GM19324 (cell line): Measurements from ENCODE around the gene TMEM39B.
"Not testable (repeated sequence)": the region's sequence is repeated elsewhere in the genome, so short reads cannot be mapped to it uniquely, and the experiment has no call there.

ENCODE experiments used
- ATAC-seq: cut with Tn5 transposase; IDR thresholded peaks from one replicate; pipeline ENCODE4 v1.9.1; 2021; ENCODE audit warnings: mild to moderate bottlenecking, moderate library complexity; ENCODE audit not compliant: unreplicated experiment, low FRiP score

The TMEM39B gene

DNA sequence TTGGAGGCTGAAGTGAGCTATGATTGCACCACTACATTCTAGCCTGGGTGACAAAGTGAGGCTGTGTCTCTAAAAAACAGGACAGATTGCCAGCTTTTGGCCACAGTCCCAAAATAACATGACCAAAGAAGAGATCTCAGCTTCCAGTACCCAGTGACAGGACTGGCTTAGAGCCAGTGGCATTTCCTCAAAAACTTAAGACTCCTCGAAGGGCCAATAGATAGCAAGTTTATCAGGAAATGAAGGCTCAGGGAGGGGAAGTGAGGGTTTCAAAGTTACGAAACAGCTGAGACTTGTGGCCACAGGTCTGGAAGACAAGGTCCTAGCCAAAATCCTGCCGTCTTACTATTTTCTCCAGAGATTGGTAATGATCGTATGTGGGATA lies 6.3 kb upstream of the TMEM39B start:
- no peak for ATAC-seq

DNA sequence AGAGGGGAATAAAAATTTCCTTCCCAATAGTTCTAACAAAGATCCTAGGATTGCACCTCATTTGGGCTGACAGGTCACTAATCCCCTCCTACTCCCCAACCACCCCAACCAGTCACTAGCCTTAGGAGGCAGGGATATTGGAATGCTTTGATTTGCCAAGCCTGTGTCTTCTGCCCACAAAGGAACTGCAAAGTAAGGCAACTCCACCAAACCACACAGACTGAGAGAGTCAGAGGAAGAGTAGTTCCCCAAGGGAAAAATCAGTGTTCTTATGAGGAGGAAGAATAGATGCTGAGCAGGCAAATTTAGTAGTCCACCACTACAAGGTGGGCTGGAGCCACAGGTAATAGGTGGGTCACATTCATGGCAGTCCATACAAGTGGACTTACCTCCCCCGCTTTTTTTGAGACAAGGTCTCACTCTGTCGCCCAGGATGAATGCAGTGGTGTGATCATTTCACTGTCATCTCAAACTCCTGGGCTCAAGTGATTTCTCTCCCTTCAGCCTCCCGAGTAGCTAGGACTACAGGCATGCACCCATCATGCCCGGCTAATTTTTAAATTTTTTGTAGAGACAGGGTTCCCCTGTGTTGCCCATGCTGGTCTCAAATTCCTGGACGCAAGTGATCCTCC lies 3.7 kb upstream of the TMEM39B start:
- no peak for ATAC-seq

DNA sequence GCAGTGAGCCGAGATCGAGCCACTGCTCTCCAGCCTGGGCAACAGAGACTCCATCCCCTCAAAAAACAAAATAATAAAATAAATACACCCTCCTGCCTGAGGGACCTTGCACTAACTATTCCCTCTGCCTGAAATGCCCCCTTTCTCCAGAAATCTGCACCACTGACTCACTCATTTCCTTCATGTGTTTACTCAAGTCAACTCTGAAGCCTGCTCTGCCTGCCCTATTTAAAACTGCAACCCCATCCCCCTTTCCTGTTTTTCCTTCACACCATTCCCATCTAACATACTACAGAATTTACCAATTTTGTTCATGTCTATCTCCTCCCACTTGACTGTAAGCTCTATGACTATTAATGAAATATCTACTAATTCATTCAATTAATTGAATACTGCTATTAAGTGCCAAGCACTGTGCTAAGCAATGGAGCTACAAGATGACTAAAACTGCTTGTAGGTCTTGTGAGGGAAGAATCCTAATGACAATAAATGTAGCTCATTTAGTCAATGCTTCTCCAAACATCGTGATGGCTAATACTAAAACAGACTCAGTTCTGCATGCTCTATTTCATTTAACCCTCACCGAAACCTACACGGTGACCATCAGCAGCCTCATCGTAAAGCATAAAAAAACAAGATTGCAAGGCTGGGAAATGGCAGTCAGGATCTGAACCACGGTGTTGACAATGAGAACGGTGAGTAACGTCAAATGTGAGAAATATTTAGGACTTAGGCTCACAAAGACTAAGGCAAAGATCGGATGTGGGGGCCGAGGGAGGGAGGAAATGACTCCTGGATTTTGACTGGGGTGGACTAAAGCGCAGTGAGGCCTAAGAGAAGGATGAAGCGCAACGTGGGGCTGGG lies 749 bp upstream of the TMEM39B start:
- ATAC-seq: no peak

DNA sequence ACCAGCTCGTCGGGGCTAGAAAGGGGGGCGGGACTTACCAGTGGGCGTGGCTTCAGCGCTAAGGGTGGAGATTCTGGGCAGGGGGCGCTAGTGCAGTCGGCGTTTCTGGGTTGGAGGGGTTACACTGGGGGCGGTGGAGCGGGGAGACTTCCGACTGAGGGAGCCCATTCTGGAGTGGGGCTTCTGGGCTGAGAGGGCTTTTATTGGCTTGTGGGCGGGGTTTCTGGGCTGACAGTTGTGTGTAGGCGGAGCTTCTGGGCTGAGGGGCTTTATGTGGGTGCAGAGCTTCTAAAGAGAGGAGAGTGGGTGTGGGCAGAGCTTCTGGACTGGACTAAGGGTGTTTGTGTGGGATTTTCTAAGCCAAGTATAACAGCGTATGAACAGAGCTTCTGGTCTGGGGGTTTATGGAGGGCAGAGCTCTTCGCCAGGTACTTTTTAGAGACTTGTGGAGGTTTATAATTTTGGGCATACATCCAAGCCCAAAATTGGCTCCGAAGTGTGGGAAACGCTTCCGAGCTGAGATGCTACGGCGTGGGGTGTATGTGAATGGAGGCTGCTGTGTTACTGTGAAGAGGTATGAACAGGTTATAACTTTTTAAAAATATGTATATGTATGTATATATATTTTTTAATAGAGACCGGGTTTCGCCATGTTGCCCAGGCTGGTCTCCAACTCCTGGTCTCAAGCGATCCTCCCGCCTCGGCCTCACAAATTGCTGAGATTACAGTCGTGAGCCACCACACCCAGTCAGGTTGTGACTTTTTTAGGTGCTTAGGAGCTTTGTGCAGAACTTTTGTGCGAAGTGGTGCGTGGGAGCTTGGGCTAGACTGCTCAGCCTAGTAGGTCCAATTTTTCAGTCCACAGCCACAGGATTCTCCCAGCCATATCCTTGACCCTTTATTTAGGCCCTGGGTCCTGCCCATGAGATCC lies 825 bp downstream of the TMEM39B start:
- ATAC-seq: no peak

DNA sequence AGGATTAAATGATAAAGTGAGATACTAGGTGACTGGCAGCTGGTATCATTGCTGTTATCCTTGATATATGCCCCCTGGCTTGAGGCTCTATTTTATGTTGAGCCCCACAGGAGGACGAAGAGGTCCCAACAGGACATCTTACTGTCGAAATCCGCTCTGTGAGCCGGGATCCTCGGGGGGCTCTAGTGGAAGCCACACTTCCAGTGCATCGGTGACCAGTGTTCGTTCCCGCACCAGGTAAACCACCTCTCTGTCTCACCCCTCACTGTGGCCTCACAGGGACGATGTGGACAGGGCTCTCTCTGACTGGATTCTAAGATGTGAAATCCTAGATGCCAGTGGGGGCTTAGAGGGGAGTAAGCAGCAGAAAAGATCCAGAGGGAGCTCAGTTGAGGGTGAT lies 2.1 kb downstream of the TMEM39B start:
- ATAC-seq: no peak

DNA sequence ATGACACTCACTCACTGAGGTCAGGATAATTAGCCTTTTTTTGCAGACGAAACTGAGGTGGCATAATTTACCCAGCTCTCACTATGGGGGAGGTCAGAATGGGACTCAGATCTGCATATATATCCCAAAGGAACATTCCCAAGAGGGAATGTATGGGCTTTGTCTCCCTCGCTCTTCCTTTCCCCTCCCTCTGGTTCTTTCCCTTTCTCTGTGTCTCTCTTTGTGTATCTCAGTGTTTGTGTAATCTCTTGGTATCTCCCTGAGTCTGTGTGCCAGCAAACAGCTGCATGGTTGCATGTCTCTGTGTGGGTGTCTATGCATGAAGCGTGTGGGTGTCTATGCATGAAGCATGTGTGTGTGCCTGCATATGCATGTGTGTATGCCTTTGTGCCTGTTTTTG lies 4.7 kb downstream of the TMEM39B start:
- ATAC-seq: no peak

DNA sequence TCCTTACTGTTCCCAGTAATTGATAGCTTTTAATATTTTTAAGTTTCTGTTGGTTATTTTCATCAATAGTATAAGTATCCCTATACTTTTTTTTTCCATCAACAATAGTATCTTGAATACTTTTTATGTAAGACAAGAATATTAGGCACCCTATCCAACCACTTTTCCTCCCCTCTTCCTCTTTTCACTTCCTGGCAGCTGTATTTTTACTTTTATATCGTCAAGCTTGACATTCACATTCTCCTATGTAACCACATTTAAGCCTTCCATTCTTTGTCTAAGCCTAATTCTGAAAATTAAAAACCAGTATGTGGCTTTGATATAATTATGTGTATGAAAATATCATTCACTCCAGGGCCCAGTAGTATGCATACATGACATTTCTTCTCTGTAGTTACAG lies 9.3 kb downstream of the TMEM39B start:
- ATAC-seq: no peak

DNA sequence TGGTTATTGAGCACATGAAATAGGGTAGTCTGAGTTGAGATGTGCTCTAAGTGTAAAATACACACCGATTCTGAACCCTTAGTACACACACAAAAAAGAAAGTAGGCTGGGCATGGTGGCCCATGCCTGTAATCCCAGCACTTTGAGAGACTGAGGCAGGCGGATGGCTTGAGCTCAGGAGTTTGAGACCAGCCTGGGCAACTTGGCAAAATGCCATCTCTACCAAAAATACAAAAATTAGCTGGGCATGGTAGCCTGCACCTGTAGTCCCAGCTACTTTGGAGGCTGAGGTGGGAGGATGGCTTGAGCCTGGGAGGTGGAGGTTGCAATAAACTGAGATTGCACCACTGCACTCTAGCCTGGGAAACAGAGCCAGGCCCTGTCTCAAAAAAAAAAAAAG lies 13.6 kb downstream of the TMEM39B start:
- ATAC-seq: not testable (repeated sequence)

DNA sequence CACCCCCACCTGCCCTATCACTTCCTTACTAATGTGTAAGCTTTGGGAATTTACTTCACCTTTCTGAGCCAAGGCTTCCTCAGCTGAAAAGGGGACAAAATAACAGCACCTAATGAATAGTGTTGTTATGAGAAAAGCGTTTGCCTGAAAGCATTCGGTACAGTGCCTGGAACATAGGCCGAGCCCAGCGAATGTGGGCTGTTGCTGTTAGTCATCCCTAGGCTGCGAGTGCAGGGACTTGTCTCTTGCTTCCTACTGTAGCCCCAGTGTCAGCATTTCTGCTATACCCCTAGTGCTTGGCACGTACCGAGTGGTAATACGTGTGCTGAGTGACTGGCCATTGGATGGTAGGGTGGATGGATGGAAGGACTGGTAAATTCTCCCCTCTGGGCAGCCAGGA lies 18.4 kb downstream of the TMEM39B start:
- no peak for ATAC-seq

DNA sequence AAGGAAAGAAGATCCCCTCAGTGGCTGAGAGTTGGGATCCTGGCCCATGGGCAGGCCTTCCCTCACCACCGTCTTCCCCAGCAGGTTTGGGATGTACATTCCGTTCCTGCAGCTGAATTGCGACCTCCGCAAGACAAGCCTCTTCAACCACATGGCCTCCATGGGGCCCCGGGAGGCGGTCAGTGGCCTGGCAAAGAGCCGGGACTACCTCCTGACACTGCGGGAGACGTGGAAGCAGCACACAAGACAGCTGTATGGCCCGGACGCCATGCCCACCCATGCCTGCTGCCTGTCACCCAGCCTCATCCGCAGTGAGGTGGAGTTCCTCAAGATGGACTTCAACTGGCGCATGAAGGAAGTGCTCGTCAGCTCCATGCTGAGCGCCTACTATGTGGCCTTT lies 18.9 kb downstream of the TMEM39B start:
- no peak for ATAC-seq

DNA sequence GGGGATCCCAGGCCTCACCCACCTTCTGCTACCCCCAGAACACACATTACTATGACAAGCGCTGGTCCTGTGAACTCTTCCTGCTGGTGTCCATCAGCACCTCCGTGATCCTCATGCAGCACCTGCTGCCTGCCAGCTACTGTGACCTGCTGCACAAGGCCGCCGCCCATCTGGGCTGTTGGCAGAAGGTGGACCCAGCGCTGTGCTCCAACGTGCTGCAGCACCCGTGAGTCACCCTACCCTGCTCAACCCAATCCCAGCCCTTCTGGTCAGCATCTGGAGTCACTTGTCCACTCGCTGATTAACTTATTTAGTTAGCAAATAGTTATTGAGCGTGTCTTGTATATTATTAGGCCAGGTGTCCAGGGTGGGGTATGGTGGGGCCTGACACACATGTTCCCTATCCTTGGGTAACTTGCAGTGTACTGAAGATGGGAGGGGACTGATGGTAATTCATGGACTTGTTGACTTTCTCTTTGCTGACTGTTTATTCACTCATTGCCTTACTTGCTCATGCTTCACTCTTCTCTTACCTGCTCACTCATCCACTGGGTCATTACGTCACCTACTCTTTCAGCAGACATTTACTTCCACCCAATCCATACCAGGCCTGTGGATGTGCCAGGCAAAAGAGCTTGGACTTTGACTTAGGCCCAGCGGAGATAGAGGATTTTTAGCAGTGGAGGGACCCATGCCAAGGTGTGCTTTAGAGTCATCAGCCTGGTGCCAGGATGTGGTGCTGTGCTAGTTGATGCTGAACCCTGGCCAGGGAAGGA lies 22.2 kb downstream of the TMEM39B start:
- ATAC-seq: no peak

DNA sequence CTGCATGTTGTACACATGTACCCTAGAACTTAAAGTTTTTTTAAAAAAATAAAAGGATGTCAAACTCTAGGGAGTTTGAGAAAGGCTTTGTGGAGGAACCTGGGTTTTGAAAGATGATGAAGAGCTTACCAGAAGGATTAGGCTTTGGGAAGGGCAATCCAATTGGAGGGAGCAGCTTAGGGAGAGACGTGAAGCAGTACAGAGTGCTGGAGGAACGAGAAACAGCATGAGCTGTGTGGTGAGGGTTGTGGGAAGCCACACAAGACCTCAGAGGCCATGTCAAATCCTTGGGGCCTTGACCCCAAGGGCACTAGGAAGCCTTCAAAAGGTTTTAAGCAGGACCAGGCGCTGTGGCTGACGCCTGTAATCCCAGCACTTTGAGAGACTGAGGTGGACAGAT lies 26.7 kb downstream of the TMEM39B start:
- ATAC-seq: no peak

DNA sequence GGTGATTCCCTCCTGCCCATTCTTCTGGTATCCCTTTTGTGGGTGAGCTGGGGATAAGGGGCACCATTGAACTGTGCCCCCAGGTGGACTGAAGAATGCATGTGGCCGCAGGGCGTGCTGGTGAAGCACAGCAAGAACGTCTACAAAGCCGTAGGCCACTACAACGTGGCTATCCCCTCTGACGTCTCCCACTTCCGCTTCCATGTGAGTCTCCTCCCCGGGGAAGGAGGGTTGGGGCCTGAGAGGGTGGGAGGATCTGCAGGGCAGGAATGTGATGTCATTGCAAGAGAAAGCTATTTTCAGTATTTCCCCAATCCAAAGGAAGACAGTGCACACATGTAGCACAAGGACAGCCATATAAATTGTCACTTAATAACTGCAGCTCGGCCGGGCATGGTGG lies 27.6 kb downstream of the TMEM39B start:
- ATAC-seq: no peak

DNA sequence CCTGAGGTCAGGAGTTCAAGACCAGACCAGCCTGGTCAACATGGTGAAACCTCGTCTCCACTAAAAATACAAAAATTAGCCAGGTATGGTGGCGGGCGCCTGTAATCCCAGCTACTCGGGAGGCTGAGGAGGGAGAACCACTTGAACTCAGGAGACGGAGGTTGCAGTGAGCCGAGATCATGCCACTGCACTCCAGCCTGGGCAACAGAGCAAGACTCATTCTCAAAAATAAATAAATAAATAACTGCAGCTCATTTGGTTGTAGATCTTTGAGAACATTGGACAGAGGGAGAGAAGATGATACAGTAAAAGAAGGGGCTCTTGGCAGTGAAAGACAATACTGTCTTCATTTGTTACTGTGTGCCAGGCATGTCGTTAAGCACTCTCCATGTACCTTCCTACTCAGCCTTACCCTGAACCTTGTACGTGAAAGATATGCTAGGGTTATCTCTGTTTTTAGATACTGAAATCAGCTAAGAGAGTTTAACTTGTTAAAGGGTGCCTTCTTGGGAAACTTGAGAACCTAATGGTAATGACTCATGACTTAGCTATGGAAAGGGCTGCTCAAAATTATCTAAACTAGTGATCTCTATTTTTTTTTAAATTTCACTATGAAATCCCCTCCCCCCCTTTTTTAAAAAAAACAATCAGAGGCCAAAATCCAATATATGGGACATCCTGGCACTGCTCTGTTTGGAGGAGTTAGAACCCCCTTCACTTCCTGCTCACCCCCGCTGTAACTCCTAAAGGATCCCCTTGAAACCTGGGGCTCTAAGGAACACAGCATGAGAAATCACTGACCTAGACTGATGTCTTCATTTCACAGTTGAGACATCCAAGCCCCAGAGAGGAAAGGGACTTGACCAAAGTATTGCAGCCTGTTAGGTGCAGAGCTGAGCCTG lies 28.3 kb downstream of the TMEM39B start:
- ATAC-seq: no peak

DNA sequence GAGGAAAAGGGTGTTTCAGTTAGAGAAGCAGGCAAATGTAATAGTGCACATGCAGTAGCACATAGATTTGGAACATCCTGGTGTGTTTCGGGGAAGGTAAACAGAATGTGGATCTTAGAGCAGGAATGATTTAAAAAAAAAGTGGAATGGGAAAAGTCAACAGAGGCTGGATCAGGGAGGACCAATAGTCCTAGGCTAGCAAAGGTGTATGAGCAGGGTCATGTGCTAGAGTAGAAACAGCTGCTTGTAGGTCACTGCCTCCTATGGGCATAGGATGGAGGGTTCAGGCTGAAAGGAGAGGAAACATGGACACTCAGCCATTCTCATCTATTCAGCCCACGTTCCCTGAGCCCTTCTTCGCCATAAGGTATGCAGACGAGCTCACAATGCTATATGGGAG lies 31.4 kb downstream of the TMEM39B start:
- no peak for ATAC-seq

DNA sequence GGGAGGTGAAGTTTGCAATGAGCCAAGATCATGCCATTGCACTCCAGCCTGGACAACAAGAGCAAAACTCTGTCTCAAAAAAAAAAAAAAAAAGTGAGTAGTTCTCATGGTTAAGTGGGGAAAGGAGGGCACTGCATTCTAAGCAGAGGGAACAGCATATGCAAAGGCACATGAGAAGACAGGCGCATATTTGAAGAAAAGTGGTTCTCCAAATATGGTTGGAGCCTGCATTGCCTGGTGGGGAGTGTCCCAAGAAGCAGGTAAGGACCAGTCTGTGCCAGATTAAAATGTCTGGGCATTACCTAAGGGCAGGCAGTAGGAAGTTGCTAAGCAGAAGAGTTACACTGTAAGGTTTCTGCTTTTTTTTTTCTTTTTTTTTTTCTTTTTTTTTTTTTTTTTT lies 32.6 kb downstream of the TMEM39B start:
- ATAC-seq: no peak

DNA sequence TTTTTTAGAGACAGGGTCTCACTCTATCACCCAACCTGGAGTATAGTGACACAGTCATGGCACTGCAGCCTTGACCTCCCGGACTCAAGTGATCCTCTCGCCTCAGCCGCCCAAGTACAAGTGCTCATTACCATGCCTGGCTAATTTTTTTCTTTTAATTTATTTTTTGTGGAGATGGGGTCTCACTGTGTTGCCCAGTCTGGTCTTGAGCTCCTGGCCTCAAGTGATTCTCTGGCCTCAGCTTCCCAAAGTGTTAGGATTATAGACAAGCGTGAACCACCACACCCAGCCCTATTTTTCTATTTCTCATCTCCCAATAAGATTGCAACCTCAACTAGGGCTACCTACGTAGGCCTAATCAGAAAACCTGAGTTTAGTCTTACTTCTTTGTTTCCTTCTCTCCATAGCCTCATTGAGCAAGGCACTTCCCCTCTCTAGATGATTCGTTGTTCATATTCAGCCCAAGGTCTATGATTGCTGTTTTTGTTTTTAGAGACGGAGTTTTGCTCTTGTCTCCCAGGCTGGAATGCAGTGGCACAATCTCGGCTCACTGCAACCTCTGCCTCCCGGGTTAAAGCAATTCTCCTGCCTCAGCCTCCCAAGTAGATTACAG lies 34.0 kb downstream of the TMEM39B start:
- ATAC-seq: no peak

DNA sequence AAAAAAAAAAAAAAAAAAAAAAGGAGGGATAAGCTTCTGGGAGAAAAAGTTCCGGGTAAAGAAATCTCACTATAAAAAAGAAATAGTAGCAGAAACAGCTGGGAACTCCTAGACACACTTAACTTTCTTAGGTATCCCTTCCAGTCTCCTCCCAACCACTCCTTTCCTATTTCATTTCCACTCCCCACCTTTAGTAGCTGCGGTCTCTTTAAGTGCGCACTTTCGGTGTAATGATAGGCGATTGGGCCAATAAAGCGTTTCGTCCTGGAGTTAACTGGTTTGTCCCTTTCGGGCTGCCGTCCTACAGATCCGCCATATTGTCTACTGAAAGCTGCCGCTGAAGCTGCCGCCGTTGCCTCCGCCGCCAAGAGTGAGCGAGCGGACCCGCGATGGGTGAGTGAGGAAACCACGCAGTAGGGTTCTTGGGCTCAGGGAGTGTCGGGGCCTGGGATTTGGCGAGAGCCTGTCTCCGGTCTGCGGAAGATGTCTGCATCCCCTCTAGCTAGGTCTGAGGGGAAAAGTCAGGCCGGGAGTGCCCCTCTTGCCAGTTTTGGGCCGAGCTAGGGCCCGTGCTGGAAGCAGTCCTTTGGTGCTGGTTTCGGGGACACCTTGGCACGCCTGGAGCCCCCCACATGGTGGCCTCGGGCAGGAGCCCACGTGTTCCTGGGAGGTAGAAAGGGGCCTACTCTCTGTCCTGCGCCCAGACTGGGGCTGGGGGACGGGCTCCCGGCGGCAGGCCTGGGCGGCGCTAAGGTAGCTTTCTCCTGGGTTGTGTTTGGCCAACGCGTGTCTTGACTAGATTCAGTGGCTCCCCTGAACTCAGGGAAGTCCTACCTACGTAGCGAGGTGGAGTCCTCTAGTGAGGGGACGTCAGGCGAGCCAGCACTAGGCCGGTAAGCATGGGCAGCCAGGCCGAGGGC lies 35.3 kb downstream of the TMEM39B start, which contains the start of gene KPNA6:
KPNA6 (plus strand) TSS at position 315 of the 920 bp plus-strand sequence; CDS start at position 390, 75 bp downstream.
- peak; percentile 73 for ATAC-seq
